Body of pancreas (tissue), 4 donors: ENCODE data around the gene SATB2. TPM values are rescaled to one million over a fixed set of nuclear protein-coding genes. Genes with fewer than 3 reads are reported as not detected.

Source experiments
- ATAC-seq: fragments of 150-250 bp; one replicate; pipeline ENCODE4 v1.9.1; 2016
- DNase-seq, 4 donors: peaks; one replicate each; pipeline ENCODE4 v3.0.0-alpha.2; 2019
- H3K27ac ChIP-seq, 4 donors: fragments of 200-600 bp; sonication (generic); 1 replicate in 3 of 4; 2 replicates in 1 of 4; pipeline versions ENCODE4 v1.5.1 to v1.6.1; 2016 to 2019; ENCODE audit warnings: mild to moderate bottlenecking in 1 of 4, mixed read lengths in 1 of 4, moderate library complexity in 1 of 4
- H3K27me3 ChIP-seq, 2 donors: fragments of 200-600 bp; sonication (generic); one replicate each; pipeline ENCODE4 v1.6.0; 2016; ENCODE audit warnings: mild to moderate bottlenecking in 1 of 2
- H3K36me3 ChIP-seq, 2 donors: fragments of 200-600 bp; sonication (generic); replicated peaks in 1 of 2; 2 replicates each; pipeline ENCODE4 v1.5.1; 2016; ENCODE audit warnings: low read depth in 2 of 2; ENCODE audit not compliant: insufficient read depth in 1 of 2
- H3K4me1 ChIP-seq: fragments of 200-600 bp; sonication (generic); one replicate; pipeline ENCODE4 v1.6.0; 2016
- H3K4me3 ChIP-seq, 2 donors: fragments of 200-600 bp; sonication (generic); 1 replicate in 1 of 2; 2 replicates in 1 of 2; pipeline ENCODE4 v1.5.1; 2016 to 2019
- H3K9me3 ChIP-seq, 3 donors: fragments of 200-600 bp; sonication (generic); 1 replicate in 2 of 3; 2 replicates in 1 of 3; pipeline ENCODE4 v1.5.1; 2016
- CTCF ChIP-seq, 7 experiments: fragments of 450-650 bp in 4 of 7; fragments of 200-600 bp in 3 of 7; sonication (generic) in 3 of 7; IDR thresholded peaks; one replicate each; pipeline ENCODE4 v1.5.1; 2016 to 2019; ENCODE audit warnings: antibody characterized with exemption in 7 of 7
- POLR2A ChIP-seq, 3 donors: fragments of 450-650 bp; IDR thresholded peaks; one replicate each; pipeline ENCODE4 v1.6.1; 2016; ENCODE audit warnings: antibody characterized with exemption in 3 of 3, mild to moderate bottlenecking in 2 of 3
- WGBS, 2 donors: methylation state at CpG; one replicate each; pipeline ENCODE4 v1.1.5; 2017; 5-methylcytosine and 5-hydroxymethylcytosine counted together
- intact Hi-C: fragments of 100-400 bp; cut with DNase I; formaldehyde crosslinking; loops from one replicate; pipeline ENCODE4 v1.15.1; 2023
- total RNA-seq, 2 donors: library from RNA; depleted of rRNA; stranded (reverse); fragments of >200 nt; gene quantifications; one replicate each; pipeline ENCODE4 v1.1.0, GENCODE V29; 2016

The SATB2 gene
- total RNA-seq, 2 donors from 2014 or later, result 2.6 to 4.3 TPM

- no peak for DNase-seq
- Histone ChIP-seq H3K9me3 (no peaks in the 10 kb centered on the region), H3K4me3 (no peak overlapping the region), H3K27ac (no peak overlapping the region), H3K4me1 (no peaks in the 10 kb centered on the region), H3K36me3 (no peaks in the 10 kb centered on the region), H3K27me3 (no peaks in the 10 kb centered on the region)
- intact Hi-C loops, result loop anchor here (10.0 kb wide), 1 partner anchor 1170 kb away; no protein-coding TSS in a partner anchor
- ATAC-seq, result no peak
- WGBS, 2 donors, result 60 to 71% methylated on average over 1 of the region's 1 CpG
- TF ChIP-seq CTCF (IDR thresholded peaks at IDR 0.05), result no peak
Measured at GRCh38 chr2:199484927-199485326, 27.2 kb upstream of the SATB2 start.

- H3K36me3 ChIP-seq, result no peaks in the 10 kb centered on the region
- no peak for DNase-seq
- intact Hi-C loops, result loop anchor here (10.0 kb wide), 1 partner anchor 1166 kb away; no protein-coding TSS in a partner anchor
- no peaks in the 10 kb centered on the region for H3K4me1 ChIP-seq
- no peak for TF ChIP-seq CTCF (IDR thresholded peaks at IDR 0.05)
- TF ChIP-seq POLR2A (IDR thresholded peaks at IDR 0.05), result no peak
- H3K27me3 ChIP-seq, result no peaks in the 10 kb centered on the region
- H3K9me3 ChIP-seq, result no peaks in the 10 kb centered on the region
- 48 to 51% methylated on average over 2 of the region's 2 CpGs for WGBS, 2 donors
- no peak overlapping the region for H3K4me3 ChIP-seq
- ATAC-seq, result no peak
- H3K27ac ChIP-seq, result no peak overlapping the region
Measured at GRCh38 chr2:199480966-199481365, 23.2 kb upstream of the SATB2 start.

- no peak for DNase-seq
- no peaks in the 10 kb centered on the region for H3K4me1 ChIP-seq
- no peaks in the 10 kb centered on the region for H3K36me3 ChIP-seq
- no peak for ATAC-seq
- no peaks in the 10 kb centered on the region for H3K27me3 ChIP-seq
- TF ChIP-seq POLR2A (IDR thresholded peaks at IDR 0.05), result no peak
- TF ChIP-seq CTCF (IDR thresholded peaks at IDR 0.05), result no peak
- no peak overlapping the region for H3K4me3 ChIP-seq
- intact Hi-C loops, result no loop called here
- no peak overlapping the region for H3K27ac ChIP-seq
- H3K9me3 ChIP-seq, result no peaks in the 10 kb centered on the region
- 57 to 61% methylated on average over 2 of the region's 2 CpGs for WGBS, 2 donors
Measured at GRCh38 chr2:199477277-199477834, 19.6 kb upstream of the SATB2 start.

GRCh38 chr2:199471443-199472057, 13.8 kb upstream of the SATB2 start:
- Histone ChIP-seq H3K4me3 (no peak overlapping the region), H3K9me3 (no peaks in the 10 kb centered on the region), H3K27me3 (peaks cover 0 to 32% of the 10 kb centered on the region in 2 donors), H3K27ac (no peak overlapping the region), H3K36me3 (no peaks in the 10 kb centered on the region), H3K4me1 (peaks cover 34% of the 10 kb centered on the region)
- ATAC-seq, result peak; percentile 96
- TF ChIP-seq CTCF (IDR thresholded peaks at IDR 0.05) (peak; percentile 46 to 71 (median 63)), POLR2A (IDR thresholded peaks at IDR 0.05) (no peak)
- intact Hi-C loops, result no loop called here
- 4 to 34% methylated on average over 5 to 35 of the region's 35 CpGs for WGBS, 2 donors
- peak; percentile 70 to 77 (median 74) for DNase-seq
